ENCODE results near the gene IQCB1.

- TF ChIP-seq CREB5 (CRISPR knock-in tag; IDR thresholded peaks at IDR 0.05; ENCODE audit: low read depth) (no peak), RARB (CRISPR knock-in tag; IDR thresholded peaks at IDR 0.05) (no peak), CSDC2 (CRISPR knock-in tag; IDR thresholded peaks at IDR 0.05) (no peak), ZNF70 (CRISPR knock-in tag; IDR thresholded peaks at IDR 0.05) (no peak), PPARA (CRISPR knock-in tag; IDR thresholded peaks at IDR 0.05; ENCODE audit: borderline replicate concordance) (no peak), SNAI2 (CRISPR knock-in tag; IDR thresholded peaks at IDR 0.05) (no peak), ZNF565 (CRISPR knock-in tag; conservative IDR thresholded peaks at IDR 0.05; ENCODE audit: low read depth) (no peak)
Measured at GRCh38 chr3:121735047-121735696, 99.7 kb downstream of the IQCB1 start.

Data from SK-N-SH treated with all-trans-retinoic acid at 6 μM for 48 hours (cell line).